WI38 (cell line): ENCODE data around the gene TEX54.

Source experiments
- H3K4me3 ChIP-seq: 2 replicates; pipeline ENCODE4 v1.5.1; 2011; ENCODE audit warnings: low read depth, mild to moderate bottlenecking, control low read depth, low read length
- CTCF ChIP-seq: IDR thresholded peaks from 2 replicates; pipeline ENCODE4 v1.5.1; 2012; ENCODE audit warnings: low read depth, mild to moderate bottlenecking, control low read depth, low read length

TEX54 gene

GRCh38 chr11:62853279-62853965 is 20.8 kb upstream of the TEX54 start:
- peak overlapping the region; percentile 70 for H3K4me3 ChIP-seq
- no peak for TF ChIP-seq CTCF

GRCh38 chr11:62852523-62853188 is 20.0 kb upstream of the TEX54 start:
- no peak for TF ChIP-seq CTCF
- no peak overlapping the region for H3K4me3 ChIP-seq

DNA sequence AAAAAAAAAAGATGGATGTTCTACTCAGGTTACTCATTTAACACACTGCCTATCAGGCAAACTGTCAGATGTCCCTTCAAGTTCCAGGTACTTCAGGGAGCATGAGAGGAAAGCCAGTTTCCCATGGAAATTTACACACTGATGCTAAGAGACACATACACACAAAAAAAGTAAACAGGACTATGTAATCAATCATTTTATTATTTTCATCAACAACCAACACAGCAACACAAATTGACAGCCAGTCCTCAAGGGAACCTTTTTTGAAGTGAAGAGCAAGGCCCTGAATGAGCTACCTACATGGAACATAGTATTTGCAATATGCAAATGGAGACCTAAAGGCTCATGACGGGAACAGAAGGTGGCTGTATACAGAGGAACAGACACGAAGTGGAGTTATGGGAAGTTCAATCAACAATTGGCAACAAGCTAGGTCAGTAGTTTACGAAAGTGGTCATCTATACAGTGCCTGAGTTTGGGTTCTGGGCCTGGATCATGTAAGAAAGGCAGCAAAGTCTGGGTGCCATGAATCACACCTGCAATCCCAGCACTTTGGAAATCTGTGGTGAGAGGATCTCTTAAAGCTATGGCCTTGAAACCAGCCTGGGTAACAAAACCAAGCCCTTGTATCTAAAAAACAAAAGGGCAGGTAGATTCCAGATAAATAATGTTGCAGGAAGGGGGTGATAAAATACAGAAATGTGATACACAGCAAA is 19.3 kb upstream of the TEX54 start:
- no peak overlapping the region for H3K4me3 ChIP-seq
- no peak for TF ChIP-seq CTCF

GRCh38 chr11:62850911-62851806 is 18.5 kb upstream of the TEX54 start:
- H3K4me3 ChIP-seq: no peak overlapping the region
- no peak for TF ChIP-seq CTCF

GRCh38 chr11:62847767-62848314 is 15.2 kb upstream of the TEX54 start:
- no peak for TF ChIP-seq CTCF
- no peak overlapping the region for H3K4me3 ChIP-seq

GRCh38 chr11:62846177-62846576 is 13.5 kb upstream of the TEX54 start:
- no peak overlapping the region for H3K4me3 ChIP-seq
- TF ChIP-seq CTCF: no peak
